ENCODE results near the gene EPB41L4B.
"Not testable (repeated sequence)": the region's sequence is repeated elsewhere in the genome, so short reads cannot be mapped to it uniquely, and the experiment has no call there.

The EPB41L4B gene

DNA sequence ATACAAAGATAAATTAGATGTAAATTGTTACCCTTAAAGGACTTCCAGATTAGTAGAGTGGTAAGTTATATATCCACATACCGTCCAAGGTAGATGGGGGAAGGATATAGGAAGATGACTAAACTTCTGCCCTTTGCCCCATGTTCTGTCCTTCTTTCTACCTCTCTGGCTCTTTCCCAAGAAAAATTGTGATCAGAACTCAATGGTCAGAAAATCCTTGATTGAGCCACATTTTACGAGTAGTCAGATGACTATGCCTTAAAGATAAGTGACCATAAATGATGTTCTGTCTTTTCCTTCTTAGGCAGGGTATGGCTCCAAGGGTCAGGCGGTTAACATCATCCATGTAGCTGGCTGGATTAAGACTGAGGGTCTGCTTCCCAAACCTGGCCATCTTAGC is 158.2 kb downstream of the EPB41L4B start:
- DNase-seq (ENCODE audit: low read depth) = no peak

- DNase-seq (ENCODE audit: low read depth) = no peak
These were observed 159.4 kb downstream of the EPB41L4B start for GRCh38 chr9:109161471-109161870.

- no peak for DNase-seq (ENCODE audit: low read depth)
These were observed 161.3 kb downstream of the EPB41L4B start for GRCh38 chr9:109159583-109159982.

GRCh38 chr9:109158651-109159050 is 162.2 kb downstream of the EPB41L4B start:
- DNase-seq (ENCODE audit: low read depth) = no peak

- no peak for DNase-seq (ENCODE audit: low read depth)
These were observed 164.2 kb downstream of the EPB41L4B start for GRCh38 chr9:109156708-109157107.

DNA sequence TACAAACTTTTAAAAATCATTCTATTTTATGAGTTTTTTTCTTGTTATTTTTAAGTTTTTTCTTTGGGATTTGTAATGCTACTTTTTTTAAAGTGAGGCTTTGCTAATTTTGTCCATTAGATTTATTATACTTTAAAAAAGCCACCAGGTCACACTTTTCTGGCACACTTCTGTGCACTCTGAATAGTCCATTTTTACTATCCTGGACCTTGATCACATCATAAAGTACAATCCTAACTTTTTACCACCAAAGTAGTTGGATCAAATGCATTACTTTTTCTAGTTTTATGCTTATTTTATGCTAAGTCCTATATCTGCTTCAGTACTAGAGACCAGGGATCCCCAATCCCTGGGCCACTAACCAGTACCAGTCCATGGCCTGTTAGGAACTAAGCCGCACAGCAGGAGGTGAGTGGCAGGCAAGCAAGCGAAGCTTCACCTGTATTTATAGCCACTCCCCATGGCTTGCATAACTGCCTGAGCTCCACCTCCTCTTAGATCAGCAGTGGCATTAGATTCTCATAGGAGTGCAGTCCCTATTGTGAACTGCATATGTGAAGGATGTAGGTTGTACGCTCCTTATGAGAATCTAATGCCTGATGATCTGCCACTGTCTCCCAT is 169.8 kb downstream of the EPB41L4B start:
- DNase-seq (ENCODE audit: low read depth) = no peak

- DNase-seq (ENCODE audit: low read depth) = no peak
These were observed 171.1 kb downstream of the EPB41L4B start for GRCh38 chr9:109149722-109150121.

GRCh38 chr9:109149089-109149488 is 171.8 kb downstream of the EPB41L4B start:
- no peak for DNase-seq (ENCODE audit: low read depth)

DNA sequence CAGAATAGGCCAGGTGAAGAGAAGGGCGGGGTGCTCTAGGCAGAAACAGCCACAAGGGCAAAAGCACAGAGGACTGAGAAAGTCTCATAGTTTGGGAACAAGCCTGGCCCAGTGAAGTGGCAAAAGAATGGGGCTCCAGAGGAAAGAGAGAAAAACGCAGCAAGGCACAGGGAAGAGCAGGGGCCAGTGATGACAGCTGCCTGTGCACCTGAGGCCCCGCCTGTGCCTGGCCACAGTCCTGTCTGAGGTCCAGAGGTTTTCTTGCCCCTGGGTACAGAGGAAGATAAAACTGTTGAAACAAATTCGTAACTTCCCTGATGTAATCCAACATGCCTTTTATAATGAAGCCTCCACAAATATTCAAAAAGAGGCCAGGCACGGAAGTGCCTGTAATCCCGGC is 175.8 kb downstream of the EPB41L4B start:
- no peak for DNase-seq (ENCODE audit: low read depth)

DNA sequence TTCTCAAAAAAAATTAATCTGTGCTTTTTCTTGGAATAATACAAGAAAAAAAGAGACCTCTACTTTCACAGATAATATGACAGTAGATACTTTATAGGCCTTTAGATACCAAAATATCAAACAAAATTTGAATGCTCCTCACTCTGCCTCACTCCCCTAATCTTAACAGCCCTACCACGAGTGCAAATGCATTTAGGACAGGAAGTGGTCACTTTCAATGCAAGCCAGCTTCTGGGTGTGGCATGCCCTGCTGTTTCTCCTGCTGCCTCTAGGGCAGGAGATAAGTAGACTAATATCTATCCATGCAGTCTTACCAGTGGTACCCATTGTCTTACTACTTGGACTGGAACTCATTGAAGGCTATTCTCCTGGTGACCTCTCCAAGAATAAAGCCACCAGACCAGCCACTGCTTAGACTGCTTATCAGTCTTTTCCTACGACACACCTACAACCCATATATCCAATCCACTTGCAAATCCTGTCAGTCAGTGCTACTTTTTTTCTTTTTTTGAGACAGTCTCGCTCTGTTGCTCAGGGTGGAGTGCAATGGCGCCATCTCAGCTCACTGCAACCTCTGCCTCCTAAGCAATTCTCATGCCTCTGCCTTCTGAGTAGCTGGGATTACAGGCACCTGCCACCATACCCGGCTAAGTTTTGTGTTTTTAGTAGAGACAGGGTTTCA is 176.8 kb downstream of the EPB41L4B start:
- DNase-seq (ENCODE audit: low read depth) = no peak

DNA sequence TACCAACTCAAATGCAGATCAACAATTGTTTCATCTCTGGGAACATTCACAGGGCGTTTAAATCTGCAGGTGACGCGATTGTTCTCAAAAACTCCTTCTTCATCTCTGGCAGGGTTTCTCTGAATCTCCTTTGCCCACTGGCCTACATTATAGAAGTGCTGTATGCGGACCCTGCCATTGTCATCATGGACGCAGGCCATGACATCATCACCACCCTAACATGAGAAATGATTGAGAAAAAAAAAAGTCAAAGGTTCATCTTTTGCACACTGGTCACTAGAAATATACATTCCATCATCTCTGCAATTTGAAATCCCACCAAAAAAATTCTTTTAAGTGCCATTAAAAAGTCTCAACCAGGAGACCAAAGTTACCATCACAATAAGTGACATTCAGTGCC is 179.5 kb downstream of the EPB41L4B start:
- DNase-seq (ENCODE audit: low read depth) = no peak

DNA sequence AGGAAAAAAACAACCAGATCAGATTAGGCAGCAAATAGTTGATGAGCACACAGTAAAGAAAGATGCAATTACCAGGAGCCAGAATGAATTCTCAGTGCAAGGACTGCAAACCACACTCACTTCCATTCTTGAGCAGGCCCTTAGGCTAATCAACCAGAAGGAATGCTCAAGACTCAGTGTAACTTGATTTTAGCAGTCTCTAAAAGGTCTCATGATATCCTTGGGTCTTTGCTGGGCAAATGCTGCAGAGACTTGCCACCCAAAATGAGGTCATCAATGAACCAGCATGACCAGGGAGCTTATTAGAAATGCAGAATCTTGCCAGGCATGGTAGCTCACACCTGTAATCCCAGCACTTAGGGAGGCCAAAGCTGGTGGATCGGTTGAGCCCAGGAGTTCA is 181.0 kb downstream of the EPB41L4B start:
- DNase-seq (ENCODE audit: low read depth) = no peak

GRCh38 chr9:109138421-109138820 is 182.4 kb downstream of the EPB41L4B start:
- DNase-seq (ENCODE audit: low read depth) = no peak

DNA sequence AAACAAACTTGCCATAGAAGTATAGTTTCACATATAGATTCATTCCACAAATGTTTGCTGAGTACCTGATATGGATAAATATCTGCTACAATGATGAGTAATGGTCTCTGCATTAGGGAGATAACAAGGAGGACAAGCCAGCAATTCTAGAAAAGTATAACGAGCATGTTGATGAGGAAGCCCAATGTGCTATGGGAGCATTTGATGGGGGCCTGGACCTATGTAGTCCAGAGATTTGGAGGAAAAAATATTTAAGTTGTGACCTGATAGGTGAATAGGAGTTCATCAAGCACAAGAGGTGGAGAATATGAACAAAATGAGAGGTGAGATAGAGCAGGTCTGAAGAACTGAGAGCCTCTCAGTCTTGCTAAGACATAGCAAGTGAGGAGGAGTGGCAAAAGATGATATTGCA is 186.7 kb downstream of the EPB41L4B start:
- DNase-seq (ENCODE audit: low read depth) = no peak

DNA sequence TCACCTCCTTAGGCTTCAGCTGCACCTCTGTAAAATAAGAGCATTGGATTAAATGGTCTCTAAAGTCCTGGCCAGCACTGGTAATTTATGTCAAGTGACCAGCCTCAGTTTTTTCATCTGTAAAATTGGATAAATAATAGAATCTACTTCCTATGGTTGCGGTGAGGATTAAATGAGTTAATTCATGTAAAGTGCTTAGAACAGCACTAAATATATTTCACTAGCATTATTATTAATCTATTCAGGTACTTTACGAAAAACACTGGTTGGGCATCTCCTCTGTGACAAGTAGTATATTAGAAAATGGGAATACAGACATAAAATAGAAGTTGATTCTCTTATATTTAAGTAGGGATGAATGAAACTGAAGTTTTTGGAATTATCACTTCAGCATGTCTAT is 187.3 kb downstream of the EPB41L4B start:
- DNase-seq (ENCODE audit: low read depth) = no peak

DNA sequence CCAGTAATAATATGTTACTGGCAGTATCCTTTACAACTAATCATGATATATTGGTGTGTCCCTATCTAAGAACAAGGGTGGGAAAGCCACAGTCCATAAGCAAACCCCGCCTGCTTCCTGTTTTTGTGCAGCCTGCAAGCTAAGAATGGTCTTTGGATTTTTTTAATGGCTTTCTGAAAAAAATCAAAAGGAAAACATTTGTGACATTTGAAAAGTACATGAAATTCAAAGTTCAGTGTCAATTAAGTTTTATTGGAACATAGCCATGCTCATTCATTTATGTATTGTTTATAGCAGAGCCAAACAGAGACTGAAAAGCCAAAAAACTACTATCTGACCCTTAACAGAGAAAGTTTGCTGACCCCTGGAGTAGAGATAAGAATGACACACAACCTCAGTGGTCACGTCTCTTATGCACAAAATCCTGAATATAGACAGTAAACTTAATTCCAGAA is 188.3 kb downstream of the EPB41L4B start:
- no peak for DNase-seq (ENCODE audit: low read depth)

- no peak for DNase-seq (ENCODE audit: low read depth)
These were observed 191.2 kb downstream of the EPB41L4B start for GRCh38 chr9:109129470-109130197.

- not testable (repeated sequence) for DNase-seq (ENCODE audit: low read depth)
These were observed 194.2 kb downstream of the EPB41L4B start for GRCh38 chr9:109126671-109127070.

DNA sequence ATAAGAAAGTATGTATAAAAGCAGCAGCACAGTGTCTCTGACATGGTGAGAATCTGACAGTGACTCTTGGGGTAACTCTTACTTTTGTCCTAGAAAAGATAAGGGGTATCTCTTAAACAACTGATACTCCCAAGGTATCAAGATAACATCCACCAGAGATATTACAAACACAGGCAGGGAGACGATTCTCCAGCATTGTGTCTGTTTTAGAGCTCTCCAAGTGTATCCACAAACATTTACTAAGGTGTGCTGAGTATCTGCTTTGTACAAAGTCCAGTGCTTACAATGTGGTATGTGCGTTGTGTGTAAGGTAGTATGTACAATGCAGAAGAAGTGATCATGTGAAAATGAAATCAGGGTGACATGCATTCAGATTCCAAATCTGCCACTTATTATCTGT is 196.7 kb downstream of the EPB41L4B start:
- no peak for DNase-seq (ENCODE audit: low read depth)

GRCh38 chr9:109122726-109123621 is 197.9 kb downstream of the EPB41L4B start:
- no peak for DNase-seq (ENCODE audit: low read depth)

All from stromal cell of bone marrow (primary cell).